Stimulated activated CD4-positive, alpha-beta T cell treated with anti-CD3 and anti-CD28 coated beads, Interleukin-15, amount 100 ng/mL, for 1 hour (primary cell): ENCODE data around the gene DSG4.

ENCODE experiments used
- DNase-seq, 2 donors: peaks; one replicate each; pipeline ENCODE4 v3.0.0-alpha.2; 2020; ENCODE audit warnings: low read depth in 1 of 2, low spot score in 1 of 2

DSG4 gene

DNA sequence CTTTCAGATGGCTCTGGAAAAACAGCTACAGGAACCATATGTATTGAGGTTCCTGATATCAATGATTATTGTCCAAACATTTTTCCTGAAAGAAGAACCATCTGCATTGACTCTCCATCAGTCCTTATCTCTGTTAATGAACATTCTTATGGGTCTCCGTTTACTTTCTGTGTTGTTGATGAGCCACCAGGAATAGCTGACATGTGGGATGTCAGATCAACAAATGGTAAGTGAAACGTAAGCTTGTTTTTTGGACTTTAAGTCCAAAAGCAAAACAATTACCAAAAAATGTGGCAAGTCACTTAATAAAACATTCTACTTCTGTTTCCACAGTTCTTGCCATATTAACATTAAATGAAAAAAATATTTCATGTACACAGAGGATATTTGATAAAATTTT lies 26.8 kb downstream of the DSG4 start:
- no peak for DNase-seq

DNA sequence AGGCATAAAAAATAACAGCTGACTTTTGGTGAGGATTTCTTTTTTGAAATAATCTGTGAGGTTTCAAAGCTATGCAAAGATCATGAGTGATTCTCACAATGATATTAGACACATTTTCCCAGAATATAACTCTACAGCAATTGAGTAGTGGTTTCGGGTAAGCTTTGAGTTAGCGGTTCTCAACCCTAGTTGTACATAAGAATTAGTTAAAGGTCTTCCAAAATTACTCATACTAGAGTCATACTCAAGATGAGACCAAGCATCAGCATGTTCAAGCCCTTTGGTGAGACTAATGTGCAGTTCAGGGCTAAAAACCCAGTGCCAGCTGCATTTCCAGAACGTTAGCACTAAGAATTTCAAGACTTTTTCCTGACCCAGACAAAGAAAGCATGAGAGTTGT lies 31.1 kb downstream of the DSG4 start:
- no peak for DNase-seq

DNA sequence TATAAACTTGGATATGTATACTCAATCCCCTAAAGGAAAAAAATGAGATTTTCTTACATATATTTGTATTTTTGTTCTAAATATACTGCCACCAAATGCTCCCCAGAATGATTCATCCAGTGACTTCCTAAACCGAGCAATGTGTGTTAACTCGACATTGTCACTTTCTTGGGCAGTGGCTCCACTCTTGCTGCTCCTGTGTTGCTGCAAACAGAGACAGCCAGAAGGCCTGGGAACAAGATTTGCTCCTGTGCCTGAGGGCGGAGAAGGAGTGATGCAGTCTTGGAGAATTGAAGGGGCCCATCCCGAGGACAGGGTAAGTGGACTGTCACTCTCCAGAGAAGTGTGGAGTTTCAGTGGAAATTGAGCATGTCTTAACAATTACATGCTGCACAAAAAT lies 32.7 kb downstream of the DSG4 start:
- DNase-seq = no peak

DNA sequence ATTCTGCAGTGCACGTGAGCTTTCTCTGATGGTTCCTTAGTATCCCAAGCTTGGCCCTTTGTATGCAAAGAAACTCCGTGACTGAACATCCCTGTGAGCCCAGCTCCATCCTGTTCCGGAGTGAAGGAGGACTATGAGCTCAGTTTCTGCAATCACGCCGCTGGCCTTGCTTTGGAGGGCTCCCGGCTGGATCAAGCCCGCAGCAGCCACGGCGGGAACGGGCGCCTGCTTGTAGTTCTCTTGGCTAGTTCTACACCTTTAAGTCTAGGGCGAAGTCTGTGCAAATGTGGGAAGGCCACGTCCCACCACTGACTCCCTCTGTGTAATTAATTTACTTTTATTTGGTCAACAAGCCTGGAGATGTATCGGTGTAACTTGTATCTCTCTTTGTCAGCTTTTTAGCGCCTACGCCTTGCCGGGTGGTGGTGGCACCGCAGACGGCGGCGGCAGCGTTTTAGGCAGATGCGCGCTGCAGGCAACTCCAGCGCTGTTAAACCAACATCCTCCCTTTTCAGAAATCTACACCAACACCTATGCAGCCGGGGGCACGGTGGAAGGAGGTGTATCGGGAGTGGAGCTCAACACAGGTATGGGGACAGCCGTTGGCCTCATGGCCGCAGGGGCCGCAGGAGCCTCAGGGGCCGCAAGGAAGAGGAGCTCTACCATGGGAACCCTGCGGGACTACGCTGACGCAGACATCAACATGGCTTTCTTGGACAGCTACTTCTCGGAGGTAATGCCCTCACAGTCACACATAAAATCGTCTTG lies 34.3 kb downstream of the DSG4 start:
- no peak for DNase-seq

DNA sequence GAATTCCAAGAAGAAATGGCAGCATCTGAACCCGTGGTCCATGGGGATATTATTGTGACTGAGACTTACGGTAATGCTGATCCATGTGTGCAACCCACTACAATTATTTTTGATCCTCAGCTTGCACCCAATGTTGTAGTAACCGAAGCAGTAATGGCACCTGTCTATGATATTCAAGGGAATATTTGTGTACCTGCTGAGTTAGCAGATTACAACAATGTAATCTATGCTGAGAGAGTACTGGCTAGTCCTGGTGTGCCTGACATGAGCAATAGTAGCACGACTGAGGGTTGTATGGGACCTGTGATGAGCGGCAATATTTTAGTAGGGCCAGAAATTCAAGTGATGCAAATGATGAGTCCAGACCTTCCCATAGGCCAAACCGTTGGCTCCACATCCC lies 36.6 kb downstream of the DSG4 start:
- DNase-seq = no peak

DNA sequence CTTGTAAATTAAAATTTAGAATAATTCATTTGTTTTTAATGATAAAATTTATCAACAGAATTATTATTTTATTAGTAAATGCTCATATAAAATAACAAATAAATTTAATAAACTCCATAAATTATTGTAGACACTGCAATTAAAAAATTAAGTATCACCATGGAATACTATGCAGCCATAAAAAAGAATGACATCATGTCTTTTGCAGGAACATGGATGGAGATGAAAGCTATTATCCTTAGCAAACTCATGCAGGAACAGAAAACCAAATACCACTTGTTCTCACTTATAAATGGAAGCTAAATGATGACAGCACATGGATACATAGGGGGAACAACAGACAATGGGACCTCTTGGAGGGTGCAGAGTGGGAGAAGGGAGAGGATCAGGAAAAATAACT lies 41.3 kb downstream of the DSG4 start:
- DNase-seq = no peak

DNA sequence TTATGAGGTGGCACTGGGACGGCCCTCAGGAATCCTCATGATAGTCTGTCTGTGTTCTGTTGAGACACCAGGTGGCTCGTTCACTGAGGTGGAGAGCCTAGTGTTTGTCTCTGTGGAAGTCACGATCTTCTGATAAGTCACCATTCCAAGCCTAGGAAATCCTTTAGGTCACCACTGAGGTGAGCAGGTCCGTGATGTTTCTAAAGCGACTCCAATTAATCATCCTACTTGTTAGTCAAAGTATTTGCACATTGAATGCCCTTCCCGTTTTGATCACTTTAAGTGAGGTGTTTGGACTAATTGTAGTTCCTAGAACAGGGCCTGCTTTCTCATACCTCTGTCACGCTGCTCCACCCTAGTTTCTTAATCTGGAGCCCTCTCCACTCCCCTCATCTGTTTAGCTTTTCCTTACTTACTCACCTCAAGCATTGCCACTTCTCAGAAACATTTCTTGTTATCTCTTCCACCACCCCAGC lies 42.9 kb downstream of the DSG4 start:
- no peak for DNase-seq

DNA sequence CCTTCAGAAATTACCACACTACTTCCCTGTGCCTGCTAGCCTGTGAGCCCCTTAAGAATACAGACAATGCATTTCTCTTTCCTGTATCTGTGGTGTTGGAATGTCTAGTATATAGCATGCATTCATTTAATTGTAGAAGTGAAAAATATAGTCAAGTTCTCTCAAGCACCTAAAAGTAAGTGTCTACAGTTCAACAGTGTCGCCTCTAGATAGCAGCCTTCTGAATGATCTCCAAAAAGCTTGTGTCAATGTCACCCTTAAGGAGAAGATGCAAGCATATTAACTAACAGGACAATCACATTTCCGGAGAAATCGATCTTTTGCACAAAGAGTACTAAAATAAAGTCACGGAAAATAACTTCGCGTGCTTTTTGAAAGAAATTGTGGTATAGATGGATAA lies 43.5 kb downstream of the DSG4 start:
- no peak for DNase-seq

DNA sequence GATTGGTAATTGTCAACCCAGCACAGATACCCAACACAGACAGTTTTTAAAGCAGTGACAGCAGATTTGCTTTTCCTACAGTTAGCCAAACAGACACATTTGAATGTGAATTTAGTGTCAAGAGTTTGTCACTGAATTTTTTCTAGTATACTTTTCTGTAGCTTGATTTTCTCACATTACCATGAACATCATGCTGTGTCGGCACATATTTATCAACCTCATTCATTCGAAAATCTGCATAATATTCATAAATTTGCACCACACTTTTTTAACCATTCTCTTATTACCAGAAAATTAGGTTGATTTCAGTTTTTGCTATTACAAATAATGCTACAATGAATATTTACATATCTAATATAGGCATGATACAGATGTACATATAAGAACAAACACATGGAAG lies 43.9 kb downstream of the DSG4 start:
- DNase-seq = no peak

DNA sequence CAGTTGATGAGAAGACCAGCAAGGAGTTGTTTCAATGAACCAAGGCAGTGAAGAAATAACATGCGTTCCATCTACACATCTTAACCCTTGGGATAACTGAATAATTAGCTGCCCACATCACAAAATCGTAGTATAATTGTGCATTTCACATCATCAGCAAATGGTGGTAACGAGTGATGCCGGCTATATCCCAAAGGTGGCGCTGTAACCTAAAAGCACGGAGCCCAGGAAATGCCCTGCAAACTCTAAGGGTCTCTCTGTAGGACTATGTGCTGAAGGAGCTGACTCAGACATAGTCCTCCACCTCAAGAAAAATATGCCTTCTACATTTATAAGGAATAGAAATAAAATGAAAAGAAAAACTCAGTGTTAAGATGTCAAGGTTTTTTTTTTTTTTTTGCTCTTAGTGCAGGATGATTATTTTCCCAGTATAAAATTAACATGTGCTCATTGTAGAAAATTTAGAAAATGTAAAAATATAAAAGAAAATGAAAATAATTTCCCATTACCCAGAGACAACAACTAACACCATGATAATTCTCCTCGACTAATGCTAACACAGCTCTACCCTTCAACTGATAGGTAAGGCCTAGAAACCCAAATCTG lies 47.9 kb downstream of the DSG4 start:
- no peak for DNase-seq

DNA sequence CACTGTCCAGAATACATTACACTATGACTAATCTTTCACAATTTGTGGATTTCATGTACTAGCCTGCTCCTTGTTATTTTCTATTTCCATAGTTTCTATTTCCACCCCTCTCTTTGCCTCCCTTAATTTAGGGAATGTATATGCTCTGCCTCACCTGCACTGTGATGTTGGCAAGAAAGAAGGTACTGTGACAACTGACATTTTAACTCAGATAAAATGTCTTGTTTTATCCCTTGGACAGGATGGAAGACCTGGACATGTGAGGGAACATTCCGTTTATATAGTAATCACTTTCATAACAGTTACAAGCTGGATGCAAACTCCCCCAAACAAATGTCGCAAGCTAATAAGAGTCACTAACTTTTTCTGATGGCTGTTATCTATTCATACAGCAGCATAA lies 49.4 kb downstream of the DSG4 start:
- DNase-seq = no peak

DNA sequence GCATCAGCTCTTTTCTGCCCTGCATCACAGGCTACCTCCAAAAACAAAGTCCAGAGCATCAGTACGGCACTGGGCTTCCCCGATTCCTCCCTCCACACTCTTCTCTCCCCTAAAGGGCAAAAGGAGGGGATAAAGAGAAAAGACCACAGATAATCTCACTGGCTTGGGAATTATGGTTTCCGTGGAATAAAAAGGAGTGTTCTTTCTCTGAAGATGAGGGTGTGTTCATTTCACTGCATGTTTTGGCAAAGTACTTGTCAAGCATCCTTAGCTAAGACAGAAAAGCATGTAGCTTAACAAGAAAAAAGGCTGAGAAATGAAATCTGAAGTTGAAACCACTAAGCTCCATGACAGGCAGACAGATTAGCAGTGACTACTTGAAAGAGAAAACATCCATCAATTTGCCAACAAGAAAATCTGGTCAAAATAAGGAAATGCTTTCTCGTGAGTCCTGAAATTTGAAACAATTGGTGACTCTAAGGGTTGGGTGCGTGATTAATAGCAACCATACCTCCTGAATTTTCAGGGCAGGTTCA lies 50.4 kb downstream of the DSG4 start:
- no peak for DNase-seq

DNA sequence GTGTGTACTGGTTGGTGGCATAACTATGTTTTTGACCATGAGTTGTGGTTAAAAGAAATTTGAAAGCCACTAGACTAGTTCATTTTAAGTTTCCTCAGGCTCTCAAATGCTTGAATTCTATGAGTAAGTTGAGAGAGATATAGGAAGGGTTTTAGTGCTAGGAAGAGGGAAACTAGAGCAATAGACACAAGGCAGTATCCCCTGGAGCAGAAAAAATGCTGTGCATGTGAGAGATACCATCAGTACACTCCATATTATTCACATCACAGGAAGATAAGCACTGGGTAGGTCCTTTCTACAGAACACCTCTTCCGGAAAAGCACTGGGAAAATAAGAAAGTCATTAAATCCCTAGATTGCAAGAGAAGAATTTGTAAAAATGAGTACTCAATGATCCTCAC lies 51.6 kb downstream of the DSG4 start:
- DNase-seq = no peak

DNA sequence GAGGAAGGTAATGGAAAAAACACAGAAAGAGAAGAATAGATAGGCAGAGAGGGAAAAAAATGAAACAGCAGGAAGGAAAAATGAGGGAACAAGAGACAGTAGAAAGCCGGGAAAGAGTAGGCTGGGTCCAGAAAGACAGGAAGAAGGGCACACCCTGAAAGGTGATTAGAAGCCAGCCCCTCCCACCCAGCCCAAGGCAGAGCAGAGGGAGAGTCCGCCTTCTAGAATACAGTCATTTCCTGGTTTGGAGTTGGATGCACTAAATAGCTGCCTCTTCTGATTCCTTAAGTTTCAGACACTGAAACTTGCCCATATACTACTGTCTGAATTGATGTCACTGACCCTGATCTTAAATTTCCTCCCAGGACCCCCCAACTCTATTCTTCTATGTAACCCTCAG lies 53.0 kb downstream of the DSG4 start:
- DNase-seq = no peak

DNA sequence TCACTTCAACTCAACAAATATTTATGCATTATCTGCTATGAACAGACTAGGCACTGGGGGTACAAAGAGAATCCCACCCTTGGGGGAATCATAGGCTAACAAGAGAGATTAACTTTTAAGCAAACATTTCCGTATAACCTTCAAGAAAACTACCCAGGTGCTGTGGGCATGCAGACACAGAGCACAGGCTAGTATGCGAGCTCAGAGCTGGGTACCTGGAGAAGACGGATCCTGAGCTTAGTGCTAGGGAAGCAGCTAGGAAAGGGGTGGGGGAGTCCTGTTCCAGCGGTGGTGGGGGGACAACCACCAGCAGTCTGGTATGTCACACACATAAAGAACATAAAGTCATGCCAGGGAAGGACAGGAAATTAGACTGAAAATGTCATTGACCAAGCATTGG lies 53.5 kb downstream of the DSG4 start:
- no peak for DNase-seq

DNA sequence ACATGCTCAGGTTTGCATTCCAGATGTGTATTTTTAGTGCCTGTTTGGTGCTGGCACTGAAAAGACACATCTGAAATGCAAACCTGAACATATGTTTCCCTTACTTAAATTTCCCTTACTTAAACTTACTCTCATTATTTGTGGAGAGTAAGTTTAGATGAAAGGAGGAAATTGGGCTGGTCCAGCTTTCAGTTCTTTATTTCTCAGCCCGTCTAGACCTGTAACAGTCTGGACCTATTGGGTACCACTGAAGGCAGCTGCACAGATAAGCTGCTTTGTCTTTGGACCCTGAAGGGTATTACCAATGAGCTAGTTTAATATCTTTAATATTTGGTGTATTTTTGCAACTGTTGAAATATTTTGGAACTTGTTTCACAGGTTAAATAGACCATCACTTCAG lies 54.0 kb downstream of the DSG4 start:
- DNase-seq = no peak

DNA sequence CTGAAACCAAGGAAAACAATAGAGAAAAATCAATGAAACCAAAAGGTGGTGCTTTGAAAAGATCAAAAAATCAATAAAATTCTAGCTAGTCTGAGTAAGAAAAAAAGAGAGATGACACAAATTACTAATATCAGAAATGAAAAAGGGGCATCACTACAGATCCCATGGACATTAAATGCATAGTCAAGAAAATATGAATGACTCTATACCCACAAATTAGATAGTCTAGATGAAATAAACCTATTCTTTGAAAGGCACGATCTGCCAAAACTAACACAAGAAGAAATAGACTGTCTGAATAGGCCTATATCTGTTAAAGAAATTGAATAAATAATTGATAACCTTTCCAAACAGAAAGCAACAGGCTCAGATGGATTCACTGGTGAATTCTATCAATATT lies 55.7 kb downstream of the DSG4 start:
- no peak for DNase-seq

DNA sequence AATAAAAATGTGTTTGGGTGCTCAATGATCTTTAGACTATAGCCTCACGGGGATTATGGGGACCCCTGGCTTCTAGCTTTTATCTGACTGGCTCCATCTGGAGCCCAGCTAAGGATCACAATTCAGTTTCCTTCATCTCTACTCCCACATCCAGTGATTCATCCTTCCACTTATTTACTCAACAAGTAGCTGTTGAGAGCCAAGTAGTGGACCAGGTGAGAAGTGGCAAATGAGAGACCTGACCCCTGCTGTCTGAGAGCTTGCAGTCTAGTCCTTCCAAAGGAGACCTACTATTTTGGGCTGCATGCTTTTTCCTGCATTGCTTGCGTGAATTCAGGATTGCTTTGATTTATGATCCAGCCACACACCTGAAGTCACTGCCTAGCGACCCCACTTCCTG lies 60.2 kb downstream of the DSG4 start:
- DNase-seq = no peak

DNA sequence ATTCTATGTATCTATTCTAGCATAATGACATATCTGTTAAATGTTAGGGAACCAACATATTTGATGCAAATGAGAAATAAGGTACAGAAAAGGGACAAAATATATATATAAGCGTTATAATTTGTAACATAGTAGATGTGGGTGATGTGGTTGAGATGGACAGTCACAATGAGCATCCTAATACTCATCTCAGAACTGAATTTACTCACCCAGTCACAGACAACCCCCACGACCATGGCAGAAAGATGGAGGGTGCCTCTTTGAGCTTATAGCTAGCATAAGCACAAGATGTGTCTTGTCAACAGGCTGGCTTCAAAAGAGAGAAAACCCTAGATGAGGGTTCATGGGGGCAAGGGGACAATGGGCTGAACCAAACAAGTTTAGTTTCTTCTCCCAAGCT lies 61.8 kb downstream of the DSG4 start:
- no peak for DNase-seq

DNA sequence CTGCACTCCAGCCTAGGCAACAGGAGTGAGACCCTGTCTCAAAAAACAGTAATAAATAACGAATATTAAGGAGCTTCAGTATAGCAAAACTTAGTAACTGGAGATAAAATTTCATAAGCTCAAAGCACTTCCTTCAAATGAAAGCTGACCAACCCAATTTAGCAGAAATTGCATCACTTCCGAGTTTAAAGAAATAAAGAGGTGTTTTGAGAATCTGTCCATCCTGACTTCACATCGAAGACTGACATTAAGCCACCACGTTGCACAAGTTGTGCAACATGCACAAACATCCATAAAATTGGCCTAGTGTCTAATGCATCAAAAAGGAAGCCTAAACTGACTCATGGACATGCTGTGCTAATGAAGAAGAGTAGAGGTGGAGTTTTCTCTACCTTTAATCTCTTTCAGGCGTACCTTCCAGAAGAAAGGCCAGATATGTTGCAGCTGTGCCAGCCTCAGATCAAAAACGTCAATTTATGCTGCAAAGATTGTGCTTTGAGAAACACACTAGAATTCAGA lies 63.3 kb downstream of the DSG4 start:
- no peak for DNase-seq

DNA sequence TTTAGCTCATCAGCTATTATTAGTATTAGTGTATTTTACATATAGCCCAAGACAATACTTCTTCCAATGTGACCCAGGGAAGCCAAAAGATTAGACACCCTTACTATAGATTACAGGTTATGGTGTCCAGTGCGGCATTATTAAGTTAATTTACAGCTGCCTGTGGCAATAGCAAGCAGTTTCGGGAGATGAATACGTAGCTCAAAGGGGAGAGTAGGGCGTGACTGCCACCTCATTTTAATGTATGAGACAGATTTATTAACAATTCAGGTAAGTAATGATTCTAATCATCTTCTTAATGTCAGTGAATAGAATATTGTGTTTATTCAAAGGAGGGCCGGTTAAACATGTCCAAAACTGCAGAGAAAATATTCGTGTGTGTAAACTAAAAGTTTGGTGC lies 64.2 kb downstream of the DSG4 start:
- DNase-seq = no peak

DNA sequence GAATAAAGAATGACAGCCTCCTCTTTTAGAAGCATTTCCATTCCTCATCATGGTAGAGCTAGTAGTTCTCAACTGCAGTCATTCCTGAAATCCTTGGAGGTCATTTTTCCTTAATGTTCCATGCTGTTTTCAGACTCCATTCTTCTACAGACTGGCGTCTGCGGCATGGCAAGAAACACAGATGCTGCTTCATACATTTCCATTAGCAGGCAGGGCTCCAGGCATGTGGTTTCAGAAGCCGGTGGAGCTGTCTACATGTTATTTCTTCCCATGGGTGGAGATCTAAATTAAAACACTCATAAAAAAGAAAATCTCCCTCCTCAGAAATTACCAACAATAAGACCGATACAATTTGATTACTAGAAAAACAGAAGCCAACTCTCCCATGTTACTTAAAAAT lies 64.9 kb downstream of the DSG4 start:
- no peak for DNase-seq

DNA sequence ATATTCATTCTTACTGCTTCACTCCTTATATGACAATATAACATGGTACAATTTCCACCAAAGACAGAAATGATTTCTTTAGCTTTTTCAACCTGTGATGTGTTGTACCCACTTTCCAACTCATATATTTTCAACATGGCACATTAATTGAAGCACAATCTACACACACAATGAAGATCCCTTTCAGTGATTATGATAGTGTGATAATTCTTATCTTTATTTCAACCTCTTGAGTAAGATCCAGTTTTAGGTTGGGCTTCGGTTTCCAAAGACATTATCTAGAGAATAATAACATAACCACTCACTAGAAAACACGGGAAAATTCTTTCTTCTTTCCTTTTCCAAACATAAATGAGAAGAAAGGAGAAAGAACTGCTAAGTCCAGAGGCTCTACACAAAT lies 67.6 kb downstream of the DSG4 start:
- no peak for DNase-seq
